Chondrocyte (in vitro differentiated cells): ENCODE results near the gene GPC6. TPM values are rescaled to one million over a fixed set of nuclear protein-coding genes. Genes with fewer than 3 reads are reported as not detected.

Source experiments
- DNase-seq: peaks from one replicate; pipeline ENCODE4 v3.0.0; 2021; ENCODE audit warnings: mixed read lengths, low spot score
- H3K27ac Mint-ChIP-seq: one replicate; pipeline ENCODE4 v1.8.0; 2021; ENCODE audit warnings: mild to moderate bottlenecking, moderate library complexity, mixed read lengths; ENCODE audit not compliant: unreplicated experiment
- H3K27me3 Mint-ChIP-seq: 2 replicates; pipeline ENCODE4 v1.8.0; 2021; ENCODE audit warnings: low read depth, mixed read lengths
- H3K36me3 Mint-ChIP-seq: 2 replicates; pipeline ENCODE4 v1.8.0; 2021; ENCODE audit warnings: low read depth, mixed read lengths
- H3K4me1 Mint-ChIP-seq: 2 replicates; pipeline ENCODE4 v1.8.0; 2021; ENCODE audit warnings: low read depth, mild to moderate bottlenecking, mixed read lengths
- H3K4me3 Mint-ChIP-seq: one replicate; pipeline ENCODE4 v1.8.0; 2021; ENCODE audit warnings: mild to moderate bottlenecking, moderate library complexity, mixed read lengths; ENCODE audit not compliant: unreplicated experiment
- H3K9me3 Mint-ChIP-seq: 2 replicates; pipeline ENCODE4 v1.8.0; 2021; ENCODE audit warnings: low read depth, mixed read lengths
- CTCF ChIP-seq: fragments of 200-600 bp; sonication (generic); IDR thresholded peaks from 2 replicates; pipeline ENCODE4 v1.5.0; 2021; ENCODE audit warnings: antibody characterized with exemption, mild to moderate bottlenecking, moderate library complexity
- total RNA-seq: library from RNA; stranded (reverse); gene quantifications from 3 replicates; pipeline ENCODE4 v1.2.1, GENCODE V29; 2021

The GPC6 gene
- total RNA-seq, 1 donor from 2014 or later: 76.1 TPM

GRCh38 chr13:94329277-94329676 is 1102.7 kb downstream of the GPC6 start:
- peaks cover 64% of the 10 kb centered on the region for H3K4me1 Mint-ChIP-seq
- peak overlapping the region; percentile 94 for H3K27ac Mint-ChIP-seq
- TF ChIP-seq CTCF: no peak
- H3K9me3 Mint-ChIP-seq: peaks cover 5% of the 10 kb centered on the region
- H3K36me3 Mint-ChIP-seq: no peaks in the 10 kb centered on the region
- H3K4me3 Mint-ChIP-seq: peak overlapping the region; percentile 49
- DNase-seq: no peak
- no peaks in the 10 kb centered on the region for H3K27me3 Mint-ChIP-seq

- Mint-ChIP-seq H3K9me3 (peaks cover 5% of the 10 kb centered on the region), H3K36me3 (no peaks in the 10 kb centered on the region), H3K4me1 (peaks cover 59% of the 10 kb centered on the region), H3K27ac (peak overlapping the region; percentile 94), H3K27me3 (no peaks in the 10 kb centered on the region), H3K4me3 (peak overlapping the region; percentile 4)
- TF ChIP-seq CTCF: no peak
- no peak for DNase-seq
Observed at GRCh38 chr13:94329754-94330551, 1103.3 kb downstream of the GPC6 start.

DNA sequence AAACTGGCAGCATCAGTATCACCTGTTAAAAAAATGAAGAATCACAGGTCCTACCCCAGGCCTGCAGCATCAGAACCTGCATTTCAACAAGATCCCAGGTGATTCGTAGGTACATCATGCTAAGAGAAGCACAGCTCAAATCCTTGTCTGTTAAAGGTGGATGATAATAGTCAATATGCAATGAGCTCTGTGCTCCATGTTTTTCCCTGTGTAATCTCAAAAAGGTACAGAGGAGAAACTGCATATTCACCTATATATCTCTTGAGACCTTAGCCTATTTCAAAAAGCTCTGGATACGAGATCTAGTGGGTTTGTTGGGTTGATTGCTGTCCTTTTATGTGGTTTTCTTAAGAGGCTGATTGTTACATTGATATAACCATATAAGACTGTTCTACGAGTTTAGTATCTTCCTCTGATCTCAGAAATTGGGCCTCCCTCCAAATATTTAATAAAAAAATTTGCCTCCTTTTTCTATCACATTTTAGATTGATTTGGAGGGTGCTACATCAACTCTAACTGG is 1104.0 kb downstream of the GPC6 start:
- H3K4me3 Mint-ChIP-seq: no peak overlapping the region
- TF ChIP-seq CTCF: no peak
- no peaks in the 10 kb centered on the region for H3K27me3 Mint-ChIP-seq
- peaks cover 57% of the 10 kb centered on the region for H3K4me1 Mint-ChIP-seq
- peaks cover 5% of the 10 kb centered on the region for H3K9me3 Mint-ChIP-seq
- no peak for DNase-seq
- peak overlapping the region; percentile 94 for H3K27ac Mint-ChIP-seq
- H3K36me3 Mint-ChIP-seq: no peaks in the 10 kb centered on the region

DNA sequence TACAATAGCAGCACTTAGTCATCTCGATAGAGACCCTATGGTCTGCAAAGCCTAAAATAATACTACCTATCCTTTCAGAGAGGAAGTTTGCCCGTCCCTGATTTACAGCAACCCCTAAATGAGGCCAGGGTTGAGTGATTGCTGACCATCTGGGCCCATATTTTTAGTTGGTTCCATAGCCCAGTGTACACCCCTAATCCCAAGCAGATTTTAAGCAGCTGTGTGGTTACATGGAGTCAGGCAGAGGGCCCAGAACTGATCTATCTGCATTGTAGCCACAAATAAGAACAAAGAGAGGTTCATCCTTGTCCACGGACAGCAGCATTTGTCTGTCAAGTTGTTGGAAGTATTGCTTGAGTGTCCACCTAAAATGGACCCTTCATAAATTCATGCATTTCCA is 1104.7 kb downstream of the GPC6 start:
- peaks cover 5% of the 10 kb centered on the region for H3K9me3 Mint-ChIP-seq
- no peak for DNase-seq
- no peaks in the 10 kb centered on the region for H3K36me3 Mint-ChIP-seq
- no peaks in the 10 kb centered on the region for H3K27me3 Mint-ChIP-seq
- H3K27ac Mint-ChIP-seq: no peak overlapping the region
- no peak overlapping the region for H3K4me3 Mint-ChIP-seq
- TF ChIP-seq CTCF: no peak
- peaks cover 54% of the 10 kb centered on the region for H3K4me1 Mint-ChIP-seq

DNA sequence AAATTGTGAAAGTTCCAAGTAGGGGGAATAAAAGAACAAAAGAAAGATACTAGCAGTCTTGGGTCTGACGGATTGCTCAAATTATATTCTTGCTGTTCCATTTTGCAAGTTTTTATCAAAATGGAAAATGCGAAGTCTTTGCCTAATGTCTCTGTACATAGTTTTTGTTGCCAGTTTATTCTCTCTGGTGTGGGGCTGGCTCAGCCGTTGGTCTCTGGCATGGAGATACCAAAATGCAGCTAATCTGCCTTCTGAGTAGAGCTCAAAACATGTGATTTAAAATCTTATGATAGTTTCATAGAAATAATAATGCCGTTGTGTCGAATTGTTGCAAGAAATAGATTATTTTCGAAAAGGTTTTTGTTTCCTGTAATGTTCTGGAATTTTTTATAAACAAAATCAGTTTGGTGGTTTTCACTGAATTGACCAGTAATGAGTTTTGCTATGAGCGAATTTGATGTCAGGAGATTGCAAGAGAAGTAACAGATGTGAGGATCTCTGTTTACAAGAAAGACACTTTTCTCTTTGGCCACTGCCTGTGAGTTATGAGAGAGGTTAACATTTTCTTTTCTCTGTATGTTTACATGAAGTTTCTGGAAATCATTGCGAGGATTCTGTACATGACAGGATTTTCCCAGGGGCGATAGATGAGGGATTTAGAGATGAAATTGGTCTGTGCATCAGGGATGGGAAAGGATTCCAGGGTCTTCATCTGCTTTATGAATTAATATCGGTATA is 1105.9 kb downstream of the GPC6 start:
- Mint-ChIP-seq H3K27ac (no peak overlapping the region), H3K9me3 (peaks cover 5% of the 10 kb centered on the region), H3K27me3 (no peaks in the 10 kb centered on the region), H3K4me1 (peaks cover 45% of the 10 kb centered on the region), H3K36me3 (no peaks in the 10 kb centered on the region), H3K4me3 (no peak overlapping the region)
- no peak for DNase-seq
- TF ChIP-seq CTCF: no peak
